Daoy (cell line): Measurements from ENCODE around the gene ERN2. TPM values are rescaled to one million over a fixed set of nuclear protein-coding genes. Genes with fewer than 3 reads are reported as not detected.
"Not testable (repeated sequence)": the region's sequence is repeated elsewhere in the genome, so short reads cannot be mapped to it uniquely, and the experiment has no call there.

Experiments
- DNase-seq: peaks from one replicate; pipeline ENCODE4 v3.0.0-alpha.2; 2015; ENCODE audit warnings: low read depth
- total RNA-seq: library from RNA; depleted of rRNA; stranded (reverse); fragments of >200 nt; shearing (Covaris generic); gene quantifications from 2 replicates; pipeline ENCODE4 v1.2.3, GENCODE V29; 2014

ERN2 gene
- total RNA-seq, 1 experiment from 2014 or later: 0.11 TPM

DNA sequence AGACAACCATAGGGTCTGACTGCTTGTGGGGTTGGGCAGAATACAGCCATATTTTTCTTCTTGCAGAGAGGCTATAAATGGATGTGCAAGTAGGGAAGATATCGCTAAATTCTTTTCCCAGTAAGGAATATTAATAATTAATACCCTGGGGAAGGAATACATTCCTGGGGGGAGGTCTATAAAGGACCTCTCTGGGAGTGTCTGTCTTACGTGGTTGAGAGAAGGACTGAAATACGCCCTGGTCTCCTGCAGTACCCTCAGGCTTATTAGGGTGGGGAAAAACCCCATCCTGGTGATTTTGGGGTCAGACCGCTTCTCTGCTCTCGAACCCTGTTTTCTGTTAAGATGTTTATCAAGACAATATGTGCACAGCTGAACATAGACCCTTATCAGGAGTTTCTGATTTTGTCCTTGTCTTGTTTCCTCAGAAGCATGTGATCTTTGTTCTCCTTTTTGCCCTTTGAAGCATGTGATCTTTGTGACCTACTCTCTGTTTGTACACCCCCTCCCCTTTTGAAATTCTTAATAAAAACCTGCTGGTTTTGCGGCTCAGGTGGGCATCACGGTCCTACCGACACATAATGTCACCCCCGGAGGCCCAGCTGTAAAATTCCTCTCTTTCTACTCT, 9.7 kb upstream of the ERN2 start:
- not testable (repeated sequence) for DNase-seq

DNA sequence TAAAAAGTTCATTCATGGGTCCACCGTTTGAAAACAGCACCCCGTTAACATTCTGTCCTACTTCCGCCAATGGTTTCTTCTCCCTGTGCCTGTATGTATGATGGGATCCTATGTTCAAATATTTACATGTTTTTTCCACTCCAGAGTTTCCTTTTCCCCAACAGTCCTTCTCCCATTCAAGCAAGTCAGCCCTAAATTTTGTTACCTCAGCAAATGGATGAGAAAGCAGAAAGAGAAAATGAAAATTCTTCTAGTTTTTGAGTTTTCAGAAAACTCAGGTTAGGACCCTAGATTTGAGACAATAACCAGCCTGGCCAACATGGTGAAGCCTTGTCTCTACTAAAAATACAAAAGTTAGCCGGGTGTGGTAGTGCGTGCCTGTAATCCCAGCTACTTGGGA, 3.5 kb upstream of the ERN2 start:
- no peak for DNase-seq

DNA sequence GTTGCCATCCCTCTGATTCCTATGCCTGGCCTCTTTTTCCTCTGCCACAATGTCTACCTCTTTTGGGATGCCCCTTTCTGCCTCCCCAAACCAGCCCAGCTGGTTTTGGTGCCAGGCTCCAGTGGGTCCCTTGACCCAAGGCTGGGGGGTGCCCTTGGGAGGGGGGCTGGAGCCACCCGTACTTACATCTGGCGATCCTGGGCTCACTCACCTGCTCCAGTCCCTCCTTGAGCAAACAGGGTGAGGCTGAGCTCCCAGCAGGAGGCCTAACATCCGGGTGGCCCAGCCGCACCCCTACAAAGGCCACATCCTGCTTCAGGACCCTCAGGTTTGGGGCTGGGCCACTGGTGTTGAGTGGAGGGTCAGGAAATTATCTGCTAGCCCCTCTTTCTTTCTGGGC, 1.2 kb downstream of the ERN2 start:
- DNase-seq: no peak

DNA sequence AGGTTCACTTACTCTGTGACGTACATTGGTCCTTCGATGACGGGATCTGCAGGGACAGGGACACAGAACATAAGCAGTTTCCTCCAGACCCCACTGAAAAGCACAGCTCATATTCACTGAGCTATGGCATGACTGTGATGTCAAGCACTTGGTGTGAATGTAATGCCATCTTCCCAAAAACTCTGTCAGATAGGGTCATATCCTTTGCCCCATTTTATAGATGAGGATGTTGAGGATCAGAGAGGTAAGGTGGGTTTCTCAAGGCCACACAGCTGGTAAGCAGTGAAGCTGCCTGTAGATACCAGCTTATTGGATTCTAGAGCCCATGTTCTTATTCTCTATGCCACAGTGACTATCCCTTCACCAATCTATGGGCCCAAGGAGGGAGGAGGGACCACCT, 2.5 kb downstream of the ERN2 start:
- DNase-seq: no peak

DNA sequence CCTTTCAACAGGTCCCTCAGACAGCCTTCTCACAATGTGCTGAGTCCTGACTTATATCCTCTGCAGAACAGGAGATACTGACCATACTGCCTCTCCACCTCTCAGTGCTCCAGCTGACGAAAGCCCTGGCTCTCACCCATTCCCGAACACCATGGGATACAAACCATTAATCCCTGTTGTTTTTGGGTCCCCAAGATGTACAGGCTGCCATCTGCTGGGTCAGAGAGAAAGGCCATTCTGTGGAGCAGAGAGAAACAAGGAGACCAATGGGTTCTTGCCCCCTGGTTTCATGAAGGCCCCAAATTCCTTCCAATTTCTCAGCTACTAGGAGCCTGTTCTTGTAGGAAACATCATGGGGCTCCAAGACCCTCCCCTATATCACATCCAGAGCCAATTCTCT, 3.0 kb downstream of the ERN2 start:
- DNase-seq: no peak

DNA sequence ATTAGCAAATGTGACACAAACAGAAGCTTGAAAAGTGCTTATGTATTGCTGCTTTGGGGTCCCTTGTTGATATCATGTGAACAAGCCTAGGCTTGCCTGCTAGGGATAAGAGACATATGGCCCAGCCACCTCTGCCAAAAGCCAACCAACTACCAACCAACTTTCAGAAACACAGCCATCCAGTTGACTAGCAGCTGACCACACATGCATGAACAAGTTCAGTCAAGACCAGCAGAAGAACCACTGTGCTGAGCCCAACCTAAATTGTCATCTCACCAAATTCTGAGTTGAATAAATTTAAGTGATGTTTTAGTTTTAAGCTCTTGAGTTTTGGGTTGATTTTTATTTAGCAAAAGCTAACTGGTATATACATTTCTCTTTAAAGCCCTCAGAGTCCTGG, 3.5 kb downstream of the ERN2 start:
- no peak for DNase-seq

DNA sequence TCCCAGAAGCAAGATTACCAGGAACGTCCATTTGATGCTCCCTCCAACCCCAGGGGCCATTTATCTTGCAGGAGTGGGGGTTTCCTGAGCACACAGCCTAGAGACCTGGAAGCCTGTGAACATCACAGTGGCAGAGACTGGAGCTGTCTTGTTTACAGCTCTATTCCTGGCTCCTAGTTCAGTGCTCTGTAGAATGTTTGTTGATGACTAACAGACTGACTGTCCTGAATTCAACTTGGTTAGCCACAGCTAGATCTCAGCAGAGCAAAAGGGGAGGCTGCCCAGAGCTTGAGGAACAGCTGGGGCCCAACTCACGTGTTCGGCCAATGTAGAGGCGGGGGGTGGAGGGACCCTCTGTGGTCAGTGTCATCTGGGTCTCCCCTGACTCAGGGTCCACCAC, 6.6 kb downstream of the ERN2 start:
- no peak for DNase-seq

DNA sequence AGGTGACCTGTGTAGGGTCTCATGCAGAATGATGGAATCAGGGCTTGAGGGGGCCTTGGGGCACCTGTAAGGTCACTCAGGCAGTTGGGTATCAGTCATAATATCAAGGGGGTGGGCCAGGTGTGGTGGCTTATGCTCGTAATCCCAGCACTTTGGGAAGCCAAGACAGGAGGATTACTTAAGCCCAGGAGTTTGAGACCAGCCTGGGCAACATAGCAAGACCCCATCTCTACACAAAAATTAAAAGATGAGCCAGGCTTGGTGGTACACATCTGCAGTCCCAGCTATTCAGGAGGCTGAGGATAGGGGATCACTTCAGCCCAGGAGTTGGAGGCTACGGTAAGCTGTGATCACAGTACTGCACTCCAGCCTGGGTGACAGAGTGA, 7.5 kb downstream of the ERN2 start:
- no peak for DNase-seq

DNA sequence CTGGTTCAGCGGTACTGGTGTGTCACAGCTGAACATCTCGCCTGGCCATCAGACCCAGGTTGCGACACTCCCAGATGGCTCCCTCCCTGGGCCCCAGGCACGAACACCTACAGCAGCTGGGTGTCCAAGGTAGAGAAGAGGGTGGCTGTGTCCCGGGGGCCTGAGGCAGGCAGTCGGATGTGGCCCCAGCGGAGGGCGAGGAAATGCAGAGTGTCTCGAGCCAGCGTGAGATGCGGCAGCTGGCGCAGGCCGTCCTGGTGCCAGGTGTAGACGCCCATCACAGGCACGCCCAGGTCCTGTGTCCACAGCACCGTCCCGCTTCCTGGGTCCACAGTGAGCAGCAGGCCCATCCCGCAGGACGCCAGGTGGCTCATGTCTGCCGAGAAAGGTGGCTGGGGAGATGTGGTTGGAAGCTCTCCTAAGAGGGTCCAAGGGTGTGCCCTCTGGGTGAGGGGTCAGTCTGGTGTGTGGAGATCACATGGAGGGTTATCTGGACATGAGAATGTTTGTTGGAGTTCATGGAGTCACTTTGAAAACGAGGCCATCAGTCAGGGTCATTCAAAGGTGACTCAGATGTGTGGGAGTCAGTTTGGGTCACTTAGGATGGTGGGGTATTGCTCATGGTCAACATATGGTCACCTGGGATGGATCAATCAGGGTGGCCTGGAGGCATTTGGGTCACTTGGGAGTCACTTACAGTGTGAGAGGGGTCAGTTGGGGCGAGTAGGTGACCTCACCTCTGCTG, 8.1 kb downstream of the ERN2 start:
- no peak for DNase-seq

DNA sequence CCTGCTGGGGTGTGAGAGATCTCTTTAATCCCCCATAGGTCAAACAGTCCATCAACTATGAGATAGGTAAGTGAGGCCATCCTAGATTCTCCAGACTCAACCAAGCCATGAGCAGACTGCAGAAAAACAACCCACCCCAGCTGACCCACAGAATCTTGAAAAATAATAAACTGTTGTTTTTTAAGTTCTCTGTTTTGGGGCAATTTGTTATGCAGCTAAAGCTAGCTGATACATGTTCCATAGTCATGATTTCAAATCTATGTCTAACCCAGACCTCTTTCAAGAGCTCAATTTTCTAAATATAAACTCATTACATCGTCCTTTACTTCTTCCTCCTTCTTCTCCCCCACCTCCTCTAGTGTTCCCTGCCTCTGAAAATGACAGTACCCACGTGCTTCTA, 10.1 kb downstream of the ERN2 start:
- DNase-seq: no peak

DNA sequence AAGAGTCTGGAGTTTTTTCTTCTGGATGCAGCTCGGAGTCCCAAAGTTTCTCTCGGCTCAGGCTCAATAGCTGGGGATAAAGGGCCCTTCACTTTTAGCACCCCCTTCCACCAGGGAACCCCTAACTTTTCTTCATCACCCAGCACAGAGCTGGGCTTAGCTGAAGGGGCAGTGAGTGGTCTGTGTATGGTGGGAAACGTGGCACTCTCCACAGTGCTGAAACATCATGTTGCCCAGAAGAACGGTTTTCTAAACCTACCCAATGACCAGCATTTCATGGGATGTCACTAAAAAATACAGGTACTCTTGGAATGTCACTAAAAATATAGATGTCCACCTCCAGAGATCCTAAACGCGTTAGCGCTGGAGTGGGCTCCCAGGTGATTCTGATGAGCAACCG, 12.0 kb downstream of the ERN2 start:
- no peak for DNase-seq

DNA sequence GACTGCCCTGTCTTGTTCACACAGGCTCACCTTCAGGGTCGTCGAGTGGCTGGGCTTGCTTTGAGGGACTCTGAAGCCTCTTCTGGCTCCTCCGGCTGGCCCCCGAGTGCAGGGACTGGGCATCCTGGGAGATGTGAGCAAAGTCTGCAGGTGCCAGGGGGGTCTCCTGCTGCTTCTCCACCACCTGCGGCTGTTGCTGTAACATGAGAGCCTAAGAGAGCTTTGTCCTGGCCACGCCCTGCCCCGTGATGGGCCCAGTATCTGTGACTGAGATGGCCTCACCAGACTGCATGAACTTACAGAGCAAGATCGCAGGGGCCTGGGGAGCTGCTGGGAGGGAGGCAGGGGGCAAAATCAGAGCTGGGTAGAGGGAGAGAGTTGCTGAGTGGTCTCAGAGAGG, 12.5 kb downstream of the ERN2 start:
- no peak for DNase-seq

DNA sequence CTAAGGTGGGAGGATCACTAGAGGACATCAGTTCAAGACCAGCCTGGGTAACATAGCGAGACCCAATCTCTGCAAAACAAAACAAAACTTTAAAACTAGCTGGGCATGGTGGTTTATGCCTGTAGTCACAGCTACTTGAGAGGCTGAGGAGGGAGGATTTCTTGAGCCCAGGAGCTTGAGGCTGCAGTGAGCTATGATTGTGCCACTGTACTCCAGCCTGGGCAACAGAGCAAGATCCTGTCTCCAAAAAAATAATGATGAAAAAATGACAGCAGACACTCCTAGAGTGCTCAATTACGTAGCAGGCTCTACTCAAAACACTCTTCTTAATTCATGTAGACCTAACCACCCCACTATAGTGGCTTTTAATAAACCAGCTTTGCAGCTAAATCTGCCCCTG, 12.9 kb downstream of the ERN2 start:
- DNase-seq: no peak

DNA sequence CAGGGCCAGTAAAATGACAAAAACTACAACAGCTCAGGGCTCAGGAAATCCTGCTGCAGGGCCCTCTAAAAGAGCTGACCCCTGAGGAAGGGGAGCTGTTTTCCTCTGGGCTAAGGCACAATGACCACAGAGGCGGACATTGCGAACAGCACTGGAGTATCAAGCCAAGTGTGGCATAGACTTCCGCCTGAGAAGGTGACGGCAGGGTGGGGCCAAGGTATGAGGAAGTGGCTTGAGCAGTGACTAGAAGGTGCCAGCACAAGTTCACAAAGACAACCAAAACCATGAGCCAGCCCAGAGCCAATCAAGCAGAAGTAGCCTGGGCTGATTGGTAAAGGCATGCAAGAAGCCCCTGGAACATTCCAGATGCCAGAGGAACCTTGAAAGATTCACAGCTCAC, 13.9 kb downstream of the ERN2 start:
- DNase-seq: no peak

DNA sequence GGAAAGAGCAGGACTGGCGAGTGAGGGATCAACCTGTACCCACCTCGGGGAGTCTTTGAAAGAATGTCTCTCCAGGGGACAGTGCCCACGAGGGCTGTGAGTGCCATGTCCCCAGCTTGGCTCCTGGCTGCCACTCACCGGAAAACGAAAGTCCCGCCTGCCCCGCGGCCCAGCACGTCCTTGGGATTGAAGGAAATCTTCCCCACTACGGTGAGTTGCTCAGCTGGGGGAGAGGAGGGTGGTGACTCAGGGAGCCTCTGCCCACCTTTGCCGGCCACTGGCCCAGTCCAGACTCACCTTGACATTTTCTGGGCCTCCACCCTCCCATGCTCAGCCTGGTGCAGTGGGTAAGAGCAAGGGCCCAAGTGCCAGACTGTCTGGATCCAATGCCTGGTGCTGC, 17.3 kb downstream of the ERN2 start:
- DNase-seq: no peak

DNA sequence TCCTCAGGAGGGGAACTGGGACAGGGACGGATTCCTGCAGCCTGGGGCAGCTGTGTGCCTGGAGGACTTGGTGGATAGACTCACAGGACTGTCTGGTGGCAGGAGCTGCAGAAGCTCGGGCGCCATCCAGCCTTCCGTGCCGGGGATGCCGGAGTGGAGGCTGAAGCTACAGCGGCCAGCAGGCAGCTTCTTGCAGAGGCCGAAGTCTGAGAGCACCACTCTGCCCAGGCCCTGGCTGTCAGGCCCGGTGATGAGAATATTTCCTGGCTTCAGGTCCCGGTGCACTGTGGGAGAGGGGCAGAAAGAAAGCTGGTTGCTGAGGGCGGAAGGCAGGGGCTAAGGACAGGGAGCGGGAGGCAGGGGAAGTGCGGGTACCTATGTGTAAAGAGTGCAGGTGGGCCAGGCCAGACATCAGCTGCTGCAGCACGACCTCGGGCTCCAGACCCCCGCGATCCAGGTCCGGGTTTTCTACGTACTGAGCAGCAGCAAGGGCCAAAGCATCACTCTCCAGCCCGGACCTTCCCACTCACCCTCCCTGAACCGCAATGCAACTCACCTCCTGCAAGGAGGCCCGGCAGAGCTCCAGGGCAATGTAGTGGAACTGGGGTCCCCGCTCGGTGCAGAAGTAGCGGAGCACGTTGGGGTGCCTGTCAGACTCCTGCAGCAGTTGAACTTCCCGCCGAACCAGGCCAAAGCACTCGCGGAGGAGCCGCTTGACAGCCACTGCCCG, 18.2 kb downstream of the ERN2 start:
- DNase-seq: peak; percentile 20

DNA sequence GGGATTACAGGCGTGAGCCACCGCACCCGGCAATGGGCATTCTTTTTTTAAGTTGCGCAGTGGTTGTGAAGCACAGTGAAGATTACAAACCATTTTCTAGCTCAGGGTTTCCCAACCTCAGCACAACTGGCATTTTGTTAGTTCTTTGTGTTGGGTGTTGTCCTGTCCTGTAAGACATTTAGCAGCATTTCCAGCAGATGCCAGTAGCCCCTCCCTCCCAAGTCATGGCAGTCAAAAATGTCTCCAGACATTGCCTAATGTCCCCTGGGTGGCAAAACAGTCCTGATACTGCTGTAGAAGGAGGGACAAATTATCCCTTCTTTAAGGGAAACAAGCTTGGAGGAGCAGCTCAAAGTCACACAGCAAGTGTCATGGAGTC, 18.8 kb downstream of the ERN2 start:
- no peak for DNase-seq

DNA sequence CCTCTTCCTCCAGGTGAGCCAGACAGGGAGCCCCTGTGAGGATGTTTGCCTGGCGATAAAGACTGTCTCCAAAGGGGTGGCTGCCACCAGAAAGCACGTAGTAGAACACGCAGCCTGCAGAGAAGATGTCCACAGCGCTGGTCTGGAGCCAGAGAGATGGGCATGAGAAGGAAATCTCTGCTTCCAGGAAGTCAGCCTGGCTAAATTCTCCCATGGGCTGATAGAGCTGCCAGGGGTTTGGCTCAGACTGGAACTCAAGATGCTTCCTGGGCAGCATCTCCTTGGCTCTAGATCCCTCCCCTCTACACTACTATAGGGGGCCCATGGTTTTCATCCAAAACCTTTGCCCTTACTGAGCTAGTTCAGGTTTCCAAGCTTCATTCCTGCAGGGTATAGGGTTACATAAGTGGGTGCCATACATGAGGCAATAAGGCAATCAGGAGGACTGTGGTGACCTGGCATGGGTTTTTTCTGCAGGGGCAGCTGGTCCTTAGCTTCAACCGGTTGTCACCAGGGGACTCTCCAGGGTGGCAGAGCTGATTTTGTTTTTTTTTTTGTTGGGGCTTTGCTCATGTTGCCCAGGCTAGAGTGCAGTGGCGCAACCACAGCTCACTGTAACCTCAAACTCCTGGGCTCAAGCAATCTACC, 20.7 kb downstream of the ERN2 start:
- no peak for DNase-seq

DNA sequence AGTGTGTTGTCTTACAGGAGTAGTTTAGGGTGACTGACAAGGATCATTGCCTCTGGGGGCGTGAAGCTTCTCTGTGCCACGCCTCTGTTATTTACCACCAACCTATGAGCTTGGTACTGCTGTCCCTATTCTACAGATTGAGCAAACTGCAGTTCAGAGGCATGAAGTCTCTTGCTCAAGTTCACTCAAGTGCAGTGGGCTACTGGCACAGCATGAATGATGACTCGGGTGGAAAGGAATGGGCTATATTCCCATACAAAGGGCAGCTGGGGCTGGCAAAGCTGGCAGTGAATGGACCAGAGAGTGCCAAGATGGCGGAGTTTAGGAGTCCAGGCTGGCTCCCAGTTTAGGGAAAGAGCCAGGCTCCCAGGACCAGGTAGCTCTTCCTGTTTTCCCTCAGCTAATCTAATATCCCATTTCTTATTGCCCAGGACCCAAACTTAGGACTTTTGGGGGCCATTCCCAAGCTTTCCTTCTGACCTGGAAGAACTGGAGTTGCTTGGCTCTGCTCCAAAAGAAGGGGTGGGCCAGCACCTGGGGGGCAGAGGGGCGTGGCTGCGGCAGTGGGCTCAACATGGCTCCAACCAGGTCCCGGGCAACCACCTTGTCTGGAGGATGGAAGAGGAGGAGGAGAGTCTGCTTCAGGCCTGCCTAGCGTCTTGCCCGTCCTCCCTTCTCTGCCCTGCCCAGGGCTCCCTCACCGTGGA, 21.4 kb downstream of the ERN2 start:
- no peak for DNase-seq

DNA sequence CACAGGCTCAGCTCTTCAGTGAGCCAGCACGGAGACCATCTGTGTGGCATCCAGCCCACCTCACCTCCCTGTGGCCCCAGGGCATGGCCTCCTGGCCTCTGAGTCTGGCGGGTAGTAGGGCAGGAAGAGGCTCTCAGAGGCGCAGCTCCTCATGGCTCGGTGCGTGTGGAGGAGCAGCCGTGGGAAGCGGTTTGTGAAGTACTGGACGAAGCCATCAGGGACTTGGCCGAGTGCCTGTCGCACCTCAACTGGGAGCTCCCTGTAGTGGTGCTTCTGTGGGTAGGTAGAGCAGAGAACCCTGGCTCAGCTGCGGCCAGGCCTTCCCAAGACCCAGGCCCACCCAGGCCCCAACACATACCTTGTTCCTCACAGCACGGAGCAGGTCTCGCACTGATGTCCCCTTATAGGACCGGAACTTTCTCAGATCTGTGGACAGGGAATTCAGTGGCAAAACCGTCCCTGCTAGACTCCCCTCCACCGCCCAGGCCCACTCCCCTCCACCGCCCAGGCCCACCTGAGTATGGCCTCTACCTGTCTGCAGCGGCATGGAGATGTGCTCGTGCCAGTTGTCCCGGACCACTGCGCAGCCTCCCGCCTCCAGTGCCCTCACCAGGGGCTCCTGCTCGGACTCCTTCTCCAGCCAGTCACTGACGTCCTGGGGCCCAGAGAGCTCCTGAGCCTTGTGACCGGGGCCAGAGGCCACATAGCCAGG, 22.1 kb downstream of the ERN2 start:
- no peak for DNase-seq

DNA sequence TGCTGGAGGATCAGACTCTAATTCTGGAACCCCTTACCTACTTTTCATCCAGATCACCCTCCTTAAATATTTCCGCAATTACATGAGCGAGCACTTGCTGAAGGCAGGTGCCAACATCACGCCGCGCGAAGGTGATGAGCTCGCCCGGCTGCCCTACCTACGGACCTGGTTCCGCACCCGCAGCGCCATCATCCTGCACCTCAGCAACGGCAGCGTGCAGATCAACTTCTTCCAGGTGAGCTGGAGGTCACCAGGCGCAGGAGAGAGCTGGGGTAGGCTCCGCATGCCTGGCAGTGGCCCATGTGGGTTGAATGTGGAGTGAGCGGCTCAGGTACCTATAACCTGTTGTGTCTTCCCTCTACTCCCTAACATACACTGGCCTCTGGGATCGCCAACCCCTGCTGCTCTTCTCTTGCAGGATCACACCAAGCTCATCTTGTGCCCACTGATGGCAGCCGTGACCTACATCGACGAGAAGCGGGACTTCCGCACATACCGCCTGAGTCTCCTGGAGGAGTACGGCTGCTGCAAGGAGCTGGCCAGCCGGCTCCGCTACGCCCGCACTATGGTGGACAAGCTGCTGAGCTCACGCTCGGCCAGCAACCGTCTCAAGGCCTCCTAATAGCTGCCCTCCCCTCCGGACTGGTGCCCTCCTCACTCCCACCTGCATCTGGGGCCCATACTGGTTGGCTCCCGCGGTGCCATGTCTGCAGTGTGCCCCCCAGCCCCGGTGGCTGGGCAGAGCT, 23.4 kb downstream of the ERN2 start:
- no peak for DNase-seq
